ENCODE results near the gene TMEM203.

DNA sequence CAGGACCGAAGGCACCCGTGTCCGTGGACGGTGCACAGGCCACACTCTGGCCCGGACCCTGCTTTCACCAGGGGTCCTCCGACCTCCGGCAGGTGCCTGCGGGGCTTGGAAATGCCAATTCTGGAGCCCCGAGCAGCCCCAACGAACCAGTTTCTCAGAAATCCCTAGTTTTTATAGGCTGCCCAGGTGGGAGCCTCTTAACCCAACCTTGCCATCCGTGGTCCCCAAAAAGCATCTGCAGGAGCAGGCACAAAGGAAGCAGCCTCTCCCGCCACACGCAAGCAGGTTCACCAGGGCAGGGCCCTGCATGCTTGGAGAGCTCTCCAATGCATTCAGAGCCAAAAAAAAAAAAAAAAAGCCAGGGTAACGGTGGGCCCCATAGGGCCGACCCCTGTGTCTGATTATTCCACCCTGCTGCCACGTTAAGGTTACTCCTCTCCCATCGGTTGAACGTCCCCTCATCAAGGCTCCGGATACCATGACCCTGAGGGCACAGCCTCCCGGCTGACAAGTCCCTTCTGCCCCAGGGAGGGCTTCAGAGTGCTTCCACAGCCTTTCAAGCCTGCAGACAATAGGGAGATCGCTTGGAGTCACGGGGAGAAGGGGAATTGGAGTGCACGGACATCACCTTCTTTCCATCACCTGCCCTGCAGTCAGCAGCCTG lies 4.1 kb downstream of the TMEM203 start:
- TF ChIP-seq ESRRA (CRISPR knock-in tag; IDR thresholded peaks at IDR 0.05; ENCODE audit: low read depth) = peak; percentile 13; the same call in 1 of the 2 replicates
- TF ChIP-seq ZNF773 (CRISPR knock-in tag; IDR thresholded peaks at IDR 0.05; ENCODE audit: borderline replicate concordance) = no peak
- TF ChIP-seq, protein P1, sequence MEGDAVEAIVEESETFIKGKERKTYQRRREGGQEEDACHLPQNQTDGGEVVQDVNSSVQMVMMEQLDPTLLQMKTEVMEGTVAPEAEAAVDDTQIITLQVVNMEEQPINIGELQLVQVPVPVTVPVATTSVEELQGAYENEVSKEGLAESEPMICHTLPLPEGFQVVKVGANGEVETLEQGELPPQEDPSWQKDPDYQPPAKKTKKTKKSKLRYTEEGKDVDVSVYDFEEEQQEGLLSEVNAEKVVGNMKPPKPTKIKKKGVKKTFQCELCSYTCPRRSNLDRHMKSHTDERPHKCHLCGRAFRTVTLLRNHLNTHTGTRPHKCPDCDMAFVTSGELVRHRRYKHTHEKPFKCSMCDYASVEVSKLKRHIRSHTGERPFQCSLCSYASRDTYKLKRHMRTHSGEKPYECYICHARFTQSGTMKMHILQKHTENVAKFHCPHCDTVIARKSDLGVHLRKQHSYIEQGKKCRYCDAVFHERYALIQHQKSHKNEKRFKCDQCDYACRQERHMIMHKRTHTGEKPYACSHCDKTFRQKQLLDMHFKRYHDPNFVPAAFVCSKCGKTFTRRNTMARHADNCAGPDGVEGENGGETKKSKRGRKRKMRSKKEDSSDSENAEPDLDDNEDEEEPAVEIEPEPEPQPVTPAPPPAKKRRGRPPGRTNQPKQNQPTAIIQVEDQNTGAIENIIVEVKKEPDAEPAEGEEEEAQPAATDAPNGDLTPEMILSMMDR (CRISPR knock-in tag; IDR thresholded peaks at IDR 0.05) = no peak
- no peak for TF ChIP-seq FOSL2 (CRISPR knock-in tag; IDR thresholded peaks at IDR 0.05)
- TF ChIP-seq SMARCC2 (IDR thresholded peaks at IDR 0.05) = no peak
- no peak for TF ChIP-seq EZH2 (conservative IDR thresholded peaks at IDR 0.05; ENCODE audit: low read depth, low read length)
- TF ChIP-seq, protein P2, sequence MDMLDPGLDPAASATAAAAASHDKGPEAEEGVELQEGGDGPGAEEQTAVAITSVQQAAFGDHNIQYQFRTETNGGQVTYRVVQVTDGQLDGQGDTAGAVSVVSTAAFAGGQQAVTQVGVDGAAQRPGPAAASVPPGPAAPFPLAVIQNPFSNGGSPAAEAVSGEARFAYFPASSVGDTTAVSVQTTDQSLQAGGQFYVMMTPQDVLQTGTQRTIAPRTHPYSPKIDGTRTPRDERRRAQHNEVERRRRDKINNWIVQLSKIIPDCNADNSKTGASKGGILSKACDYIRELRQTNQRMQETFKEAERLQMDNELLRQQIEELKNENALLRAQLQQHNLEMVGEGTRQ (IDR thresholded peaks at IDR 0.05; ENCODE audit: low read depth, low read length) = no peak
- TF ChIP-seq, protein P2 (CRISPR knock-in tag; IDR thresholded peaks at IDR 0.05; ENCODE audit: borderline replicate concordance) = no peak
- TF ChIP-seq SMAD1 (CRISPR knock-in tag; IDR thresholded peaks at IDR 0.05; ENCODE audit: borderline replicate concordance, low read depth) = no peak
- no peak for TF ChIP-seq ZNF263 (CRISPR knock-in tag; IDR thresholded peaks at IDR 0.05)
